Measurements from ENCODE around the gene GCNT2.
"Not testable (repeated sequence)": the region's sequence is repeated elsewhere in the genome, so short reads cannot be mapped to it uniquely, and the experiment has no call there.

Gene GCNT2

DNA sequence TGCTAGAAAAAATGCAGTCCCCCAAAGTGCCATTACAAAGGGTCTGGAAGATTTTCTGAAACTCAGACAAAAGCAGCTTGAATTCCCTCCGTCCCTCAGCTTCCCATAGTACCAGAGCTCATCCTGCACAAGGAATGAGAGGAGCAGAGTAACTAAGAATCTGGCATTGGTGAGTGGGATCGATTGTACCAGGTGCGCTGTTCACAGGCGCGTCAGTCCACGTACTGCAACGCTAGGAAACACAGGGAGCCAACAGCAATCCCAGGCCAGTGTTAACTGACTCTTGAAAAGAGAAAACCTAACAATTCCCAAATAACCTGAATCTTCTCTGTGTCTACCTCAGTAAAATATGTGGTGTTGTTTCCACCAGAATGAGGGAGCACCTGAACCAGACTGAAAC, 77.9 kb downstream of the GCNT2 start:
- Mint-ChIP-seq H3K36me3 (ENCODE audit: low read depth) (no peaks in the 10 kb centered on the region), H3K9me3 (no peaks in the 10 kb centered on the region), H3K27me3 (no peaks in the 10 kb centered on the region), H3K4me1 (ENCODE audit: low read depth) (peaks cover 68% of the 10 kb centered on the region), H3K4me3 (no peak overlapping the region), H3K27ac (peak overlapping the region; percentile 78)
- intact Hi-C loops (cut with micrococcal nuclease), result loop anchor here (5.0 kb wide), 1 partner anchor 77 kb away; the partner anchor contains the start of gene GCNT2

DNA sequence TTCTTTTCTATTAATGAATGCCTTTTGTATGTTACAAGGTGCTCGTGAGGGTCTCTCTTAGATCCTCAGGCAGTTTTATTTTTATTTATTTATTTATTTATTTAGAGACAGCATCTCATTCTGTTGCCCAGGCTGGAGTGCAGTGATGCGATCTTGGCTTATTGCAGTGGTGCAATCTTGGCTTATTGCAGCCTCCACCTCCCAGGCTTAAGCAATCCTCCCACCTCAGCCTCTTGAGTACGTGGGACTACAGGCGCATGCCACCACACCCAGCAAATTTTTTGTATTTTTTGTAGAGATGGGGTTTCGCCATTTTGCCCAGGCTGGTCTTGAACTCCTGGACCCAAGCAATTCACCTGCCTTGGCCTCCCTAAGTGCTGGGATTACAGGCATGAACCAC, 79.5 kb downstream of the GCNT2 start:
- peaks cover 54% of the 10 kb centered on the region for H3K4me1 Mint-ChIP-seq (ENCODE audit: low read depth)
- not testable (repeated sequence) for H3K36me3 Mint-ChIP-seq (ENCODE audit: low read depth); H3K27ac Mint-ChIP-seq; H3K9me3 Mint-ChIP-seq; H3K27me3 Mint-ChIP-seq; H3K4me3 Mint-ChIP-seq
- intact Hi-C loops (cut with micrococcal nuclease), result loop anchor here (5.0 kb wide), 1 partner anchor 42 kb away; no protein-coding TSS in a partner anchor

GRCh38 chr6:10603219-10603618, 82.1 kb downstream of the GCNT2 start:
- intact Hi-C loops (cut with micrococcal nuclease), result loop anchor here (5.0 kb wide), 1 partner anchor 39 kb away; no protein-coding TSS in a partner anchor
- no peaks in the 10 kb centered on the region for H3K27me3 Mint-ChIP-seq
- H3K36me3 Mint-ChIP-seq (ENCODE audit: low read depth), result peaks cover 8% of the 10 kb centered on the region
- H3K4me1 Mint-ChIP-seq (ENCODE audit: low read depth), result peaks cover 28% of the 10 kb centered on the region
- no peak overlapping the region for H3K27ac Mint-ChIP-seq
- H3K4me3 Mint-ChIP-seq, result no peak overlapping the region
- H3K9me3 Mint-ChIP-seq, result no peaks in the 10 kb centered on the region

GRCh38 chr6:10609038-10609437, 87.9 kb downstream of the GCNT2 start:
- no peak overlapping the region for H3K4me3 Mint-ChIP-seq
- H3K27me3 Mint-ChIP-seq, result no peaks in the 10 kb centered on the region
- peaks cover 14% of the 10 kb centered on the region for H3K36me3 Mint-ChIP-seq (ENCODE audit: low read depth)
- no peaks in the 10 kb centered on the region for H3K4me1 Mint-ChIP-seq (ENCODE audit: low read depth)
- H3K27ac Mint-ChIP-seq, result no peak overlapping the region
- H3K9me3 Mint-ChIP-seq, result no peaks in the 10 kb centered on the region
- intact Hi-C loops (cut with micrococcal nuclease), result no loop called here

- H3K27me3 Mint-ChIP-seq, result no peaks in the 10 kb centered on the region
- peaks cover 6% of the 10 kb centered on the region for H3K4me1 Mint-ChIP-seq (ENCODE audit: low read depth)
- no peaks in the 10 kb centered on the region for H3K9me3 Mint-ChIP-seq
- H3K36me3 Mint-ChIP-seq (ENCODE audit: low read depth), result peaks cover 27% of the 10 kb centered on the region
- H3K27ac Mint-ChIP-seq, result no peak overlapping the region
- H3K4me3 Mint-ChIP-seq, result no peak overlapping the region
- intact Hi-C loops (cut with micrococcal nuclease), result no loop called here
Observed at GRCh38 chr6:10610289-10610688, 89.1 kb downstream of the GCNT2 start.

- Mint-ChIP-seq H3K4me1 (ENCODE audit: low read depth) (peaks cover 6% of the 10 kb centered on the region), H3K9me3 (peaks cover 9% of the 10 kb centered on the region), H3K4me3 (no peak overlapping the region), H3K27ac (no peak overlapping the region), H3K27me3 (no peaks in the 10 kb centered on the region), H3K36me3 (ENCODE audit: low read depth) (peaks cover 34% of the 10 kb centered on the region)
- intact Hi-C loops (cut with micrococcal nuclease), result no loop called here
Observed at GRCh38 chr6:10612161-10612560, 91.0 kb downstream of the GCNT2 start.

DNA sequence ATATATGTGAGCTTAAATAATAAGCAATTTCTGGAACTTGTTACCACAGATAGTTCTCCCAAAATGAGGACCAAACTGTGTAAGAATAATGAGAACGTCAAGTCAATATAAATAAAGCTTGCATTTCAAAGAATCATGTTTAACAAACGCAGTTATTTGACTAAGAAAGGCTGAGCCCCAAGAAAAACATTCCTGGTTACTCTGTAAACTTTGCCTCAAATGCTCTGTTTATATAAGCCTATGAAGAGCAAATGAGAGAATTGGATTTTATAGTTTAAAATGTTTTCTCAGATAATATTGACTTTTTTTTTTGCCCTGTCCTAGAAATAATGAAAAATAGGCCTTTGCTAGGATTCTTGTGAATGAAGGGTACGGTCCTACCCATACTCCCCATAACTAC, 91.9 kb downstream of the GCNT2 start:
- intact Hi-C loops (cut with micrococcal nuclease), result no loop called here
- Mint-ChIP-seq H3K4me3 (no peak overlapping the region), H3K27ac (no peak overlapping the region), H3K27me3 (no peaks in the 10 kb centered on the region), H3K9me3 (peaks cover 9% of the 10 kb centered on the region), H3K4me1 (ENCODE audit: low read depth) (peaks cover 6% of the 10 kb centered on the region), H3K36me3 (ENCODE audit: low read depth) (peaks cover 31% of the 10 kb centered on the region)

DNA sequence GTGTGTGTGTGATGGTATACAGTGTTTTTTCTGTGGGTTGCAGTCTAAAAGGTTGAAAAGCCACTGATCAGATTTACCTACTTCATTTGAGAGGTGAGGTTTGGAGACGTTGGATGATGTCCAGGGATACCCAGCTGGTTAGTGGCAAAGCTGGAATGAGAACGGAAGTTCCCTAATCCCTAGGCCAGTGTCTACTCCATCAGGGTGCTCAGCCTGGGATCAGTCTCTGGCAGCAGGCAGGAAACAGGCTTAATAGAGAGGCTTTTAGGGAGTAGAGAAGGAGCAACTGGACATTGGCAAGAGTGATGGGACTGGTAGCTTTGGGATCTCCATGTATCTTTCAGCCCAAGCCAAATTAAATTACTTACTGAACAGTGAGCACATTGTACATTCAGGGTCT, 92.6 kb downstream of the GCNT2 start:
- H3K36me3 Mint-ChIP-seq (ENCODE audit: low read depth), result peaks cover 31% of the 10 kb centered on the region
- H3K4me3 Mint-ChIP-seq, result no peak overlapping the region
- intact Hi-C loops (cut with micrococcal nuclease), result no loop called here
- H3K27me3 Mint-ChIP-seq, result no peaks in the 10 kb centered on the region
- H3K4me1 Mint-ChIP-seq (ENCODE audit: low read depth), result peaks cover 6% of the 10 kb centered on the region
- H3K9me3 Mint-ChIP-seq, result peaks cover 9% of the 10 kb centered on the region
- H3K27ac Mint-ChIP-seq, result no peak overlapping the region

DNA sequence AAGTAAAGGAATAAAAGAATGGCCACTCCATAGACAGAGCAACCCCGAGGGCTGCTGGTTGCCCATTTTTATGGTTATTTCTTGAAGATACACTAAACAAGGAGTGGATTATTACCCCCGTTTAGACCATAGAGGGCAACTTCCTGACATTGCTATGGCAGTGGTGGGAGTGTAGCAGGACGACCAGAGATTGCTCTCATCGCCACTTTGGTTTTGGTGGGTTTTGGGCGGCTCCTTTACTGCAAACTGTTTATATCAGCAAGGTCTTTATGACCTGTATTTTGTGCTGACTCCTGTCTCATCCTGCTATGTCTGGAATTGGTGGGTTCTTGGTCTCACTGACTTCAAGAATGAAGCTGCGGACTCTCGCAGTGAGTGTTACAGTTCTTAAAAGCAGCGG, 94.5 kb downstream of the GCNT2 start:
- H3K27me3 Mint-ChIP-seq, result no peaks in the 10 kb centered on the region
- peaks cover 32% of the 10 kb centered on the region for H3K36me3 Mint-ChIP-seq (ENCODE audit: low read depth)
- peaks cover 6% of the 10 kb centered on the region for H3K4me1 Mint-ChIP-seq (ENCODE audit: low read depth)
- no peak overlapping the region for H3K27ac Mint-ChIP-seq
- peaks cover 9% of the 10 kb centered on the region for H3K9me3 Mint-ChIP-seq
- intact Hi-C loops (cut with micrococcal nuclease), result no loop called here
- no peak overlapping the region for H3K4me3 Mint-ChIP-seq

DNA sequence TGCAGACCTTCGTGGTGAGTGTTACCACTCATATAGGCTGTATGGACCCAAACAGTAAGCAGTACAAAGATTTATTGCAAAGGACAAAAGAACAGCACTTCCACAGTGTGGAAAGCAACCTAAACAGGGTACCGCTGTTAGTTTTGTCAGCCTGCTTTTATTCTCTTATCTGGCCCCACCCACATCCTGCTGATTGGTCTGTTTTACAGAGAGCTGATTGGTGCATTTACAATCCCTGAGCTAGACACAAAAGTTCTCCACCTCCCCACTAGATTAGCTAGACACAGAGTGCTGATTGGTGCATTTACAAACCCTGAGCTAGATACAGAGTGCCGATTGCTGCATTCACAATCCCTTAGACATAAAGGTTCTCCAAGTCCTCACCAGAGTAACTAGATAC, 95.1 kb downstream of the GCNT2 start:
- intact Hi-C loops (cut with micrococcal nuclease); H3K4me1 Mint-ChIP-seq (ENCODE audit: low read depth); H3K4me3 Mint-ChIP-seq; H3K27ac Mint-ChIP-seq; H3K27me3 Mint-ChIP-seq; H3K9me3 Mint-ChIP-seq: not testable (repeated sequence)
- H3K36me3 Mint-ChIP-seq (ENCODE audit: low read depth), result peaks cover 35% of the 10 kb centered on the region

GRCh38 chr6:10617008-10617696, 96.0 kb downstream of the GCNT2 start:
- H3K36me3 Mint-ChIP-seq (ENCODE audit: low read depth), result peaks cover 44% of the 10 kb centered on the region
- H3K27me3 Mint-ChIP-seq, result no peaks in the 10 kb centered on the region
- H3K9me3 Mint-ChIP-seq, result peaks cover 9% of the 10 kb centered on the region
- no peak overlapping the region for H3K27ac Mint-ChIP-seq
- no peak overlapping the region for H3K4me3 Mint-ChIP-seq
- intact Hi-C loops (cut with micrococcal nuclease), result no loop called here
- H3K4me1 Mint-ChIP-seq (ENCODE audit: low read depth), result peaks cover 6% of the 10 kb centered on the region

DNA sequence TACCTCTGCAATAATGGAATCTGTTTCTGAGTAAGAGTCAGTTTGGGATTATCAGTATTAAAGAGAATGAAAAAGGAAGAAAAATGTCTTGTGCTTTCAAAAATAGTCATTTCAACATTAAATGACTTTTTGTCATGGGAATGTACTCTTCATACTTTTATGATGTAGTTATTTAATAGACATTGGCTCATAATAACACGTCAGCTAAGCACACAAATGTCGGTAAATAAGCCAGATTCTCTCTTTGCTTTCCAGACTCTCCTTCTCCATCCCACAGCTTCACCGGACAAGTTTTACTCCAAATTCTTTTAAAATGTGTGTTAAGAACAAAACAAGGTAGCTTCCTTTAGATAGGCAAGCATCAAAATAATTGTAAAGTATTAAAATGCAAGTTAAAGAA, 97.3 kb downstream of the GCNT2 start:
- peaks cover 8% of the 10 kb centered on the region for H3K4me1 Mint-ChIP-seq (ENCODE audit: low read depth)
- no peak overlapping the region for H3K4me3 Mint-ChIP-seq
- H3K36me3 Mint-ChIP-seq (ENCODE audit: low read depth), result peaks cover 56% of the 10 kb centered on the region
- peaks cover 9% of the 10 kb centered on the region for H3K9me3 Mint-ChIP-seq
- intact Hi-C loops (cut with micrococcal nuclease), result no loop called here
- H3K27ac Mint-ChIP-seq, result no peak overlapping the region
- H3K27me3 Mint-ChIP-seq, result no peaks in the 10 kb centered on the region

- H3K27ac Mint-ChIP-seq, result no peak overlapping the region
- H3K4me1 Mint-ChIP-seq (ENCODE audit: low read depth), result peaks cover 23% of the 10 kb centered on the region
- H3K9me3 Mint-ChIP-seq, result peaks cover 2% of the 10 kb centered on the region
- intact Hi-C loops (cut with micrococcal nuclease), result no loop called here
- H3K27me3 Mint-ChIP-seq, result no peaks in the 10 kb centered on the region
- no peak overlapping the region for H3K4me3 Mint-ChIP-seq
- peaks cover 58% of the 10 kb centered on the region for H3K36me3 Mint-ChIP-seq (ENCODE audit: low read depth)
Observed at GRCh38 chr6:10621213-10621612, 100.1 kb downstream of the GCNT2 start.

- intact Hi-C loops (cut with micrococcal nuclease), result no loop called here
- no peak overlapping the region for H3K27ac Mint-ChIP-seq
- H3K36me3 Mint-ChIP-seq (ENCODE audit: low read depth), result peaks cover 62% of the 10 kb centered on the region
- no peaks in the 10 kb centered on the region for H3K27me3 Mint-ChIP-seq
- H3K9me3 Mint-ChIP-seq, result no peaks in the 10 kb centered on the region
- H3K4me1 Mint-ChIP-seq (ENCODE audit: low read depth), result peaks cover 23% of the 10 kb centered on the region
- no peak overlapping the region for H3K4me3 Mint-ChIP-seq
Observed at GRCh38 chr6:10621847-10622246, 100.7 kb downstream of the GCNT2 start.

DNA sequence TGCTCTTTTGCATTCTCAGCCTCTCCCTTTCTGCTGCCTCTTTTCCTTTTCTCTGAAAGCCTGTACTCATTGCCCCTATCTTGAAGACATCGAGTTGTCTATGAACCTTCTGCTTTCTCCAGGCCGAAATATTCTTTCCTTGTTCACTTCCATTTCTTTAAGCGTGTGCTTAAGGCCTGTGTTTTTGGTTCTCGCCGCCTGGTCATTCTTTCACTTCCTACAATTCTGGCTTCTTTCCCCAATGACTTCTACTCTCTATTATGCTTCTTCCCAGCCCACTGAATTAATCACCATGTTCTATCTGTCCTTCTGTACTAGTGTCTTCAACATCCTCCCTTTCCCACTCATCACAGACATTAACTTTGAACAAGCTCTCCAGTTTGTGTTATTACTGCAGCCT, 103.7 kb downstream of the GCNT2 start:
- H3K4me3 Mint-ChIP-seq, result no peak overlapping the region
- intact Hi-C loops (cut with micrococcal nuclease), result no loop called here
- peaks cover 23% of the 10 kb centered on the region for H3K4me1 Mint-ChIP-seq (ENCODE audit: low read depth)
- H3K36me3 Mint-ChIP-seq (ENCODE audit: low read depth), result peaks cover 79% of the 10 kb centered on the region
- no peaks in the 10 kb centered on the region for H3K27me3 Mint-ChIP-seq
- H3K9me3 Mint-ChIP-seq, result no peaks in the 10 kb centered on the region
- peak overlapping the region; percentile 74 for H3K27ac Mint-ChIP-seq
